K562 (cell line): ENCODE measurements around the gene GALR3. TPM values are rescaled to one million over a fixed set of nuclear protein-coding genes. Genes with fewer than 3 reads are reported as not detected.

Source experiments
- ATAC-seq: fragments of 200-7000 bp; cut with Tn5 transposase; 3 replicates; pipeline ENCODE4 v1.9.1; 2020; ENCODE audit warnings: moderate library complexity
- BruUV-seq: library from RNA; stranded (reverse); fragments of 400-500 nt; replicated peaks from 2 replicates; lab custom pipeline; 2021; lab: Mats Ljungman, UMichigan
- CTCF ChIA-PET: fragments of 300-600 bp; formaldehyde crosslinking; extraction: SDS; loops from one replicate; lab custom pipeline; 2021; ENCODE audit warnings: low intra/inter-chr PET ratio; lab: Yijun Ruan, JAX
- POLR2A ChIA-PET: fragments of 300-600, 350-650 bp; sonication (Branson Sonifier 250); formaldehyde crosslinking; extraction: SDS; loops from one replicate; lab custom pipeline; 2021; ENCODE audit warnings: antibody characterized with exemption, inconsistent platforms; lab: Yijun Ruan, JAX
- DNase-seq, 4 experiments: peaks; one replicate each; pipeline versions ENCODE4 v3.0.0 to v3.0.0-alpha.2; 2011 to 2018; ENCODE audit warnings: low spot score in 3 of 4, mixed read lengths in 3 of 4; ENCODE audit errors: extremely low read depth in 1 of 4
- FAIRE-seq: peaks from 2 replicates; lab custom pipeline; 2011; peaks lifted over from hg19 to GRCh38; lab: Jason Lieb, UNC
- H2AFZ ChIP-seq: 2 replicates; pipeline ENCODE4 v1.6.0; 2011; ENCODE audit warnings: low read depth, low read length, control low read depth, inconsistent platforms
- H3K27ac ChIP-seq: fragments of 200-600 bp; 3 replicates; pipeline ENCODE4 v1.8.0; 2011; ENCODE audit warnings: low read depth, mild to moderate bottlenecking, control low read depth, inconsistent platforms, low read length, moderate library complexity, mixed read lengths; ENCODE audit errors: extremely low read depth
- H3K27me3 ChIP-seq, 2 experiments: fragments of 300-600 bp in 1 of 2; 2 replicates in 1 of 2; 3 replicates in 1 of 2; pipeline versions ENCODE4 v1.6.0 to v1.8.0; 2011; ENCODE audit warnings: inconsistent platforms in 2 of 2, low read length in 2 of 2, mild to moderate bottlenecking in 1 of 2, mixed read lengths in 1 of 2, moderate library complexity in 1 of 2; ENCODE audit not compliant: control insufficient read depth in 2 of 2, insufficient read depth in 2 of 2
- H3K36me3 ChIP-seq: fragments of 300-600 bp; 3 replicates; pipeline ENCODE4 v1.8.0; 2011; ENCODE audit warnings: mild to moderate bottlenecking, low read length, inconsistent platforms; ENCODE audit not compliant: control insufficient read depth, insufficient read depth
- H3K4me1 ChIP-seq, 2 experiments: fragments of 200-600 bp in 1 of 2; replicated peaks in 1 of 2; 2 replicates in 1 of 2; 3 replicates in 1 of 2; pipeline versions ENCODE4 v1.5.1 to v1.8.0; 2011; ENCODE audit warnings: inconsistent platforms in 2 of 2, low read length in 2 of 2, mild to moderate bottlenecking in 1 of 2, mixed read lengths in 1 of 2, moderate library complexity in 1 of 2; ENCODE audit not compliant: control insufficient read depth in 2 of 2, insufficient read depth in 2 of 2
- H3K4me2 ChIP-seq: 2 replicates; pipeline ENCODE4 v1.6.1; 2011; ENCODE audit warnings: low read length, control low read depth, inconsistent platforms, mixed read lengths; ENCODE audit not compliant: insufficient read depth
- H3K4me3 ChIP-seq: fragments of 200-600 bp; sonication (generic), shearing (Covaris generic); 2 replicates; pipeline ENCODE4 v1.5.1; 2016; ENCODE audit warnings: control low read depth, inconsistent platforms
- H3K79me2 ChIP-seq: fragments of 200-600 bp; 3 replicates; pipeline ENCODE4 v1.8.0; 2011; ENCODE audit warnings: low read length, inconsistent platforms; ENCODE audit not compliant: control insufficient read depth, insufficient read depth
- H3K9ac ChIP-seq, 2 experiments: 2 replicates each; pipeline versions ENCODE4 v1.6.0 to v1.6.1; 2011; ENCODE audit warnings: low read depth in 2 of 2, low read length in 2 of 2, control low read depth in 1 of 2, inconsistent platforms in 1 of 2, mild to moderate bottlenecking in 1 of 2, mixed read lengths in 1 of 2; ENCODE audit not compliant: insufficient read depth in 1 of 2
- H3K9me1 ChIP-seq: one replicate; pipeline ENCODE4 v1.6.0; 2011; ENCODE audit warnings: inconsistent platforms, mild to moderate bottlenecking, low read length, moderate library complexity; ENCODE audit not compliant: control insufficient read depth, insufficient read depth
- H3K9me3 ChIP-seq: replicated peaks from 2 replicates; pipeline ENCODE4 v1.5.1; 2011; ENCODE audit warnings: low read depth, low read length, inconsistent platforms; ENCODE audit not compliant: control insufficient read depth, insufficient read depth
- H4K20me1 ChIP-seq: replicated peaks from 2 replicates; pipeline ENCODE4 v1.6.1; 2011; ENCODE audit warnings: low read length, inconsistent platforms, mixed read lengths; ENCODE audit not compliant: control insufficient read depth, insufficient read depth
- ESRRA ChIP-seq: fragments of 450-650 bp; IDR thresholded peaks from 2 replicates; pipeline ENCODE4 v1.6.1; 2014; ENCODE audit warnings: low read depth, mild to moderate bottlenecking, moderate library complexity, borderline replicate concordance
- GABPB2 ChIP-seq: fragments of 250-450 bp; sonication (Bioruptor Pico); conservative IDR thresholded peaks from 2 replicates; pipeline ENCODE4 v1.5.1; 2021; ENCODE audit warnings: mild to moderate bottlenecking
- HDAC3 ChIP-seq: fragments of 450-650 bp; IDR thresholded peaks from 2 replicates; pipeline ENCODE4 v1.6.1; 2018; ENCODE audit warnings: borderline replicate concordance, mild to moderate bottlenecking, moderate library complexity; ENCODE audit not compliant: partially characterized antibody
- MYNN ChIP-seq, 2 experiments: sonication (generic); formaldehyde crosslinking in 1 of 2; IDR thresholded peaks; 2 replicates each; pipeline versions ENCODE4 v1.5.0 to v1.6.1; 2016 to 2020; ENCODE audit warnings: antibody characterized with exemption in 1 of 2, missing genetic modification reagents in 1 of 2
- NCOA1 ChIP-seq: fragments of 450-650 bp; IDR thresholded peaks from 2 replicates; pipeline ENCODE4 v1.6.1; 2016; ENCODE audit warnings: low read depth
- NCOA4 ChIP-seq: fragments of 450-650 bp; IDR thresholded peaks from 2 replicates; pipeline ENCODE4 v1.6.1; 2018; ENCODE audit warnings: mild to moderate bottlenecking; ENCODE audit not compliant: partially characterized antibody
- POLR2AphosphoS5 ChIP-seq: IDR thresholded peaks from 2 replicates; pipeline ENCODE4 v1.6.1; 2011; ENCODE audit warnings: mild to moderate bottlenecking, low read depth, low read length, moderate library complexity; ENCODE audit not compliant: control insufficient read depth, insufficient read depth
- RBM39 ChIP-seq: fragments of 200-400 bp; formaldehyde crosslinking; optimal IDR thresholded peaks from 2 replicates; pipeline ENCODE3; 2018; ENCODE audit warnings: low read depth, low read length
- ZC3H11A ChIP-seq: IDR thresholded peaks from 2 replicates; pipeline ENCODE4 v1.6.1; 2012; ENCODE audit warnings: low read depth, low read length, improper control_type of control experiment
- ZNF217 ChIP-seq: sonication (generic); formaldehyde crosslinking; IDR thresholded peaks from 2 replicates; pipeline ENCODE4 v1.8.0; 2022; ENCODE audit warnings: mild to moderate bottlenecking, missing genetic modification reagents
- ZNF431 ChIP-seq: sonication (generic); formaldehyde crosslinking; IDR thresholded peaks from 2 replicates; pipeline ENCODE4 v1.8.0; 2022; ENCODE audit warnings: mild to moderate bottlenecking, missing genetic modification reagents
- ZNF436 ChIP-seq: fragments of 250-450, 450-650 bp; sonication (Bioruptor Pico); formaldehyde crosslinking; IDR thresholded peaks from 2 replicates; pipeline ENCODE4 v1.7.0; 2020; ENCODE audit warnings: mild to moderate bottlenecking
- ZNF696 ChIP-seq: fragments of 250-450 bp; sonication (Bioruptor Pico); conservative IDR thresholded peaks from 2 replicates; pipeline ENCODE4 v1.4.0; 2020; ENCODE audit warnings: mild to moderate bottlenecking, moderate library complexity
- WGBS: fragments of 100-300 bp; shearing (Covaris generic); methylation state at CpG from one replicate; pipeline ENCODE4 v1.1.6; 2016; ENCODE audit warnings: low coverage, mixed read lengths; ENCODE audit not compliant: insufficient coverage; ENCODE audit errors: missing lambda C conversion rate; 5-methylcytosine and 5-hydroxymethylcytosine counted together
- in situ Hi-C: fragments of 300-500 bp; cut with MboI; formaldehyde crosslinking; loops from 4 replicates; pipeline ENCODE4 v1.15.0; 2018; ENCODE audit warnings: inconsistent platforms, mixed read lengths
- intact Hi-C: fragments of 100-400 bp; cut with micrococcal nuclease; formaldehyde crosslinking; loops from 2 replicates; pipeline ENCODE4 v1.14.2; 2022
- polyA plus RNA-seq, 8 experiments: library from polyadenylated mRNA; depleted of rRNA in 4 of 8; stranded (reverse) in 5 of 8; unstranded in 3 of 8; fragments of >200 nt; fragmentation: Nextera tagmentation in 2 of 8; fragmentation: Illumina TruSeq in 1 of 8; extraction: Ambion mirVana in 2 of 8; extraction: Trizol in 1 of 8; gene quantifications; 2 replicates each; pipeline versions ENCODE4 v1.2.1 to v1.2.3, GENCODE V29; 2011 to 2014; ENCODE audit warnings: inconsistent platforms in 1 of 8, missing spikeins in 1 of 8
- total RNA-seq, 7 experiments: library from RNA; depleted of rRNA in 6 of 7; stranded (reverse); fragments of >200 nt in 6 of 7; fragmentation: Illumina TruSeq in 2 of 7; extraction: Trizol in 2 of 7; gene quantifications; 2 replicates each; pipeline versions ENCODE4 v1.2.1 to v1.2.3, GENCODE V29; 2011 to 2021; ENCODE audit warnings: low replicate concordance in 1 of 7
- TF ChIP-seq, protein P1 (sequence below): fragments of 450-650 bp; formaldehyde crosslinking; IDR thresholded peaks from 2 replicates; pipeline ENCODE4 v1.4.0; 2022; ENCODE audit warnings: missing genetic modification characterization
- TF ChIP-seq, protein P2 (sequence below): sonication (generic); formaldehyde crosslinking; IDR thresholded peaks from 2 replicates; pipeline ENCODE4 v1.8.0; 2022; ENCODE audit warnings: mild to moderate bottlenecking, missing genetic modification reagents, borderline replicate concordance
- TF ChIP-seq, protein P3 (sequence below): fragments of 250-450 bp; sonication (Bioruptor Pico); IDR thresholded peaks from 2 replicates; pipeline ENCODE4 v1.8.0; 2022; ENCODE audit warnings: moderate library complexity, mild to moderate bottlenecking, inconsistent platforms

GALR3 gene
- total and polyA plus RNA-seq, 9 of the 15 experiments (the other 6 are each of a cell fraction or from before 2014, with no cell fraction given), result 0.13 TPM; not detected in 8

DNA sequence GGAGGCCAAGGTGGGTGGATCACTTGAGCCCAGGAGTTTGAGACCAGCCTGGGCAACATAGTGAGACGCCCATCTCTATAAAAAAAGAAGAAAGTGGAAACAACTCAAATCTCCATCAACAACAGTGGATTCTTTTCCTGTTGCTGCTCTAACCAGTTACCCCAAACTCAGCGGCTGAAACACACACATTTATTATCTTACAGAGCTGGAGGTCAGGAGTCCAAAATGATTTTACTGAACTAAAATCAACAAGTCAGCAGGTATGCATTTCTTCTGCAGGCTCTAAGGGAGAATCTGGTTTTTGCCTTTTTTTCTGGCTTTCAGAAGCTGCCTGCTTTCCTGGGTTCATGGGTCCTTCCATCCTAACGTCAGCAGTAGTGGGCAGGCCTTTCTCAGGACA, 27.1 kb upstream of the GALR3 start:
- H3K9me1 ChIP-seq, result no peaks in the 10 kb centered on the region
- no peaks in the 10 kb centered on the region for H3K9me3 ChIP-seq
- no peak for TF ChIP-seq NCOA1
- TF ChIP-seq POLR2AphosphoS5, result no peak
- TF ChIP-seq ZNF436, result no peak
- no peak for TF ChIP-seq MYNN (IDR thresholded peaks at IDR 0.05)
- no peak for TF ChIP-seq MYNN (CRISPR knock-in tag; IDR thresholded peaks at IDR 0.05)
- no peak for TF ChIP-seq ESRRA
- no peak for TF ChIP-seq ZNF217 (CRISPR knock-in tag)
- TF ChIP-seq NCOA4, result no peak
- TF ChIP-seq GABPB2 (CRISPR knock-in tag), result no peak
- no peak for TF ChIP-seq ZNF696
- TF ChIP-seq, protein P1, sequence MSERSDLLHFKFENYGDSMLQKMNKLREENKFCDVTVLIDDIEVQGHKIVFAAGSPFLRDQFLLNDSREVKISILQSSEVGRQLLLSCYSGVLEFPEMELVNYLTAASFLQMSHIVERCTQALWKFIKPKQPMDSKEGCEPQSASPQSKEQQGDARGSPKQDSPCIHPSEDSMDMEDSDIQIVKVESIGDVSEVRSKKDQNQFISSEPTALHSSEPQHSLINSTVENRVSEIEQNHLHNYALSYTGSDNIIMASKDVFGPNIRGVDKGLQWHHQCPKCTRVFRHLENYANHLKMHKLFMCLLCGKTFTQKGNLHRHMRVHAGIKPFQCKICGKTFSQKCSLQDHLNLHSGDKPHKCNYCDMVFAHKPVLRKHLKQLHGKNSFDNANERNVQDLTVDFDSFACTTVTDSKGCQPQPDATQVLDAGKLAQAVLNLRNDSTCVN (CRISPR knock-in tag), result no peak
- no peak for TF ChIP-seq HDAC3
- no peak for TF ChIP-seq RBM39
- TF ChIP-seq, protein P2, sequence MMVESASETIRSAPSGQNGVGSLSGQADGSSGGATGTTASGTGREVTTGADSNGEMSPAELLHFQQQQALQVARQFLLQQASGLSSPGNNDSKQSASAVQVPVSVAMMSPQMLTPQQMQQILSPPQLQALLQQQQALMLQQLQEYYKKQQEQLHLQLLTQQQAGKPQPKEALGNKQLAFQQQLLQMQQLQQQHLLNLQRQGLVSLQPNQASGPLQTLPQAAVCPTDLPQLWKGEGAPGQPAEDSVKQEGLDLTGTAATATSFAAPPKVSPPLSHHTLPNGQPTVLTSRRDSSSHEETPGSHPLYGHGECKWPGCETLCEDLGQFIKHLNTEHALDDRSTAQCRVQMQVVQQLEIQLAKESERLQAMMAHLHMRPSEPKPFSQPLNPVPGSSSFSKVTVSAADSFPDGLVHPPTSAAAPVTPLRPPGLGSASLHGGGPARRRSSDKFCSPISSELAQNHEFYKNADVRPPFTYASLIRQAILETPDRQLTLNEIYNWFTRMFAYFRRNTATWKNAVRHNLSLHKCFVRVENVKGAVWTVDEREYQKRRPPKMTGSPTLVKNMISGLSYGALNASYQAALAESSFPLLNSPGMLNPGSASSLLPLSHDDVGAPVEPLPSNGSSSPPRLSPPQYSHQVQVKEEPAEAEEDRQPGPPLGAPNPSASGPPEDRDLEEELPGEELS, result no peak
- TF ChIP-seq, protein P3, sequence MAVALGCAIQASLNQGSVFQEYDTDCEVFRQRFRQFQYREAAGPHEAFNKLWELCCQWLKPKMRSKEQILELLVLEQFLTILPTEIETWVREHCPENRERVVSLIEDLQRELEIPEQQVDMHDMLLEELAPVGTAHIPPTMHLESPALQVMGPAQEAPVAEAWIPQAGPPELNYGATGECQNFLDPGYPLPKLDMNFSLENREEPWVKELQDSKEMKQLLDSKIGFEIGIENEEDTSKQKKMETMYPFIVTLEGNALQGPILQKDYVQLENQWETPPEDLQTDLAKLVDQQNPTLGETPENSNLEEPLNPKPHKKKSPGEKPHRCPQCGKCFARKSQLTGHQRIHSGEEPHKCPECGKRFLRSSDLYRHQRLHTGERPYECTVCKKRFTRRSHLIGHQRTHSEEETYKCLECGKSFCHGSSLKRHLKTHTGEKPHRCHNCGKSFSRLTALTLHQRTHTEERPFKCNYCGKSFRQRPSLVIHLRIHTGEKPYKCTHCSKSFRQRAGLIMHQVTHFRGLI (CRISPR knock-in tag), result no peak
- no peak for TF ChIP-seq ZC3H11A
- TF ChIP-seq ZNF431 (CRISPR knock-in tag), result no peak
- CTCF ChIA-PET, result no interaction called here
- H4K20me1 ChIP-seq, result no peaks in the 10 kb centered on the region
- H3K4me3 ChIP-seq, result no peak overlapping the region
- H3K27me3 ChIP-seq, result no peaks in the 10 kb centered on the region
- H3K4me1 ChIP-seq, result peaks cover 0 to 11% of the 10 kb centered on the region in 2 experiments; a peak in 2 of 5 replicates
- POLR2A ChIA-PET, result no interaction called here
- no peaks in the 10 kb centered on the region for H3K79me2 ChIP-seq
- ATAC-seq (no peak), DNase-seq (no peak), FAIRE-seq (peak; percentile 51)
- H3K9ac ChIP-seq, result no peak overlapping the region
- intact Hi-C loops (no loop called here), in situ Hi-C loops (no loop called here)
- H3K36me3 ChIP-seq, result no peaks in the 10 kb centered on the region
- no TSS peak for BruUV-seq
- H2AFZ ChIP-seq, result no peak overlapping the region
- H3K27ac ChIP-seq, result no peak overlapping the region
- WGBS, result 44% methylated on average over 3 of the region's 3 CpGs
- H3K4me2 ChIP-seq, result no peak overlapping the region
